PC-3 (cell line): Measurements from ENCODE around the gene AOAH. TPM values are rescaled to one million over a fixed set of nuclear protein-coding genes. Genes with fewer than 3 reads are reported as not detected.

Experiments used
- ATAC-seq: fragments of 200-7000 bp; cut with Tn5 transposase; 2 replicates; pipeline ENCODE4 v1.9.1; 2020; ENCODE audit warnings: mild to moderate bottlenecking, moderate library complexity
- BruUV-seq: library from RNA; stranded (reverse); fragments of 400-500 nt; replicated peaks from 2 replicates; lab custom pipeline; 2021; lab: Mats Ljungman, UMichigan
- CTCF ChIA-PET: fragments of 300-600 bp; sonication (Branson Sonifier 250); formaldehyde crosslinking; loops from one replicate; lab custom pipeline; 2022; ENCODE audit warnings: antibody characterized with exemption; lab: Charles Lee
- POLR2A ChIA-PET: fragments of 300-600 bp; sonication (Branson Sonifier 250); formaldehyde crosslinking; loops from one replicate; lab custom pipeline; 2022; ENCODE audit warnings: antibody characterized with exemption; ENCODE audit not compliant: unreplicated experiment; lab: Charles Lee
- DNase-seq: peaks from one replicate; pipeline ENCODE4 v3.0.0-alpha.2; 2015
- H2AFZ ChIP-seq: fragments of 300-600 bp; sonication (generic); 2 replicates; pipeline ENCODE4 v1.6.0; 2016; ENCODE audit warnings: antibody characterized with exemption, low read length
- H3F3A ChIP-seq: fragments of 300-600 bp; sonication (generic); one replicate; pipeline ENCODE4 v1.6.0; 2017; ENCODE audit warnings: antibody characterized with exemption, low read length, control low read depth, mild to moderate bottlenecking; ENCODE audit not compliant: unreplicated experiment
- H3K27ac ChIP-seq: fragments of 300-600 bp; sonication (generic); 2 replicates; pipeline ENCODE4 v1.5.1; 2016; ENCODE audit warnings: mild to moderate bottlenecking, low read length
- H3K27me3 ChIP-seq: fragments of 300-600 bp; sonication (generic); 2 replicates; pipeline ENCODE4 v1.6.1; 2016; ENCODE audit warnings: low read length, mixed read lengths
- H3K36me3 ChIP-seq: fragments of 300-600 bp; sonication (generic); 2 replicates; pipeline ENCODE4 v1.6.1; 2016; ENCODE audit warnings: low read depth, mixed run types, low read length, mixed read lengths
- H3K4me1 ChIP-seq: fragments of 300-600 bp; sonication (generic); 2 replicates; pipeline ENCODE4 v1.5.1; 2016; ENCODE audit warnings: low read length; ENCODE audit not compliant: insufficient read depth
- H3K4me2 ChIP-seq: fragments of 300-600 bp; sonication (generic); 2 replicates; pipeline ENCODE4 v1.6.0; 2016; ENCODE audit warnings: low read length
- H3K4me3 ChIP-seq: fragments of 300-600 bp; sonication (generic); 2 replicates; pipeline ENCODE4 v1.5.1; 2016; ENCODE audit warnings: mild to moderate bottlenecking, low read length, mixed read lengths
- H3K79me2 ChIP-seq: fragments of 300-600 bp; sonication (generic); 2 replicates; pipeline ENCODE4 v1.6.1; 2017; ENCODE audit warnings: low read length, mixed read lengths
- H3K9ac ChIP-seq: fragments of 300-600 bp; sonication (generic); 2 replicates; pipeline ENCODE4 v1.6.0; 2016; ENCODE audit warnings: mild to moderate bottlenecking, low read length
- H3K9me2 ChIP-seq: fragments of 300-600 bp; sonication (generic); replicated peaks from 2 replicates; pipeline ENCODE4 v1.6.1; 2016; ENCODE audit warnings: mixed run types, low read length, mixed read lengths
- H3K9me3 ChIP-seq: fragments of 300-600 bp; sonication (generic); 2 replicates; pipeline ENCODE4 v1.6.1; 2016; ENCODE audit warnings: low read length, mixed read lengths
- H4K20me1 ChIP-seq: fragments of 300-600 bp; sonication (generic); 2 replicates; pipeline ENCODE4 v1.6.1; 2016; ENCODE audit warnings: low read length, mixed read lengths
- CTCF ChIP-seq: fragments of 300-600 bp; sonication (generic); conservative IDR thresholded peaks from 2 replicates; pipeline ENCODE4 v1.5.1; 2017; ENCODE audit warnings: antibody characterized with exemption, low read depth, mild to moderate bottlenecking, low read length
- EZH2 ChIP-seq: fragments of 300-600 bp; sonication (generic); IDR thresholded peaks from one replicate; pipeline ENCODE4 v1.6.1; 2017; ENCODE audit warnings: antibody characterized with exemption, mild to moderate bottlenecking, low read length; ENCODE audit not compliant: unreplicated experiment
- EZH2phosphoT487 ChIP-seq: fragments of 300-600 bp; sonication (generic); IDR thresholded peaks from 2 replicates; pipeline ENCODE4 v1.6.1; 2018; ENCODE audit warnings: mild to moderate bottlenecking, antibody characterized with exemption, low read length, borderline replicate concordance
- intact Hi-C: fragments of 100-400 bp; cut with micrococcal nuclease; formaldehyde crosslinking; loops from 2 replicates; pipeline ENCODE4 v1.9.0; 2023
- total RNA-seq: library from RNA; depleted of rRNA; stranded (reverse); fragments of >200 nt; gene quantifications from 2 replicates; pipeline ENCODE4 v1.2.3, GENCODE V29; 2014

The AOAH gene
- total RNA-seq, 1 experiment from 2014 or later = not detected

- BruUV-seq = no TSS peak
- Histone ChIP-seq H3K9me2 (no peaks in the 10 kb centered on the region), H3K36me3 (no peaks in the 10 kb centered on the region), H3K27ac (no peak overlapping the region), H3K9me3 (no peaks in the 10 kb centered on the region), H3K4me3 (no peak overlapping the region), H2AFZ (no peak overlapping the region), H3K9ac (no peak overlapping the region), H3K79me2 (no peaks in the 10 kb centered on the region), H3K4me2 (no peak overlapping the region), H4K20me1 (no peaks in the 10 kb centered on the region), H3F3A (no peaks in the 10 kb centered on the region), H3K4me1 (no peaks in the 10 kb centered on the region), H3K27me3 (peaks cover 35% of the 10 kb centered on the region)
- CTCF ChIA-PET = no interaction called here
- POLR2A ChIA-PET = no interaction called here
- no peak for TF ChIP-seq EZH2
- TF ChIP-seq EZH2phosphoT487 = no peak
- no peak for TF ChIP-seq CTCF
- DNase-seq (no peak), ATAC-seq (no peak)
- intact Hi-C loops = no loop called here
These were observed 158.4 kb downstream of the AOAH start for GRCh38 chr7:36565792-36566356.

- DNase-seq = no peak
- intact Hi-C loops = no loop called here
- Histone ChIP-seq H3K9ac (no peak overlapping the region), H3K27ac (no peak overlapping the region), H2AFZ (no peak overlapping the region), H3K79me2 (no peaks in the 10 kb centered on the region), H3K9me2 (no peaks in the 10 kb centered on the region), H3K36me3 (no peaks in the 10 kb centered on the region), H3K27me3 (peaks cover 40% of the 10 kb centered on the region), H3K4me1 (no peaks in the 10 kb centered on the region), H3F3A (no peaks in the 10 kb centered on the region), H3K9me3 (no peaks in the 10 kb centered on the region), H3K4me2 (no peak overlapping the region), H4K20me1 (no peaks in the 10 kb centered on the region), H3K4me3 (no peak overlapping the region)
- no peak for ATAC-seq
- TF ChIP-seq EZH2phosphoT487 (no peak), CTCF (no peak), EZH2 (no peak)
- ChIA-PET CTCF (no interaction called here), POLR2A (no interaction called here)
- no TSS peak for BruUV-seq
These were observed 159.8 kb downstream of the AOAH start for GRCh38 chr7:36564489-36564888.

- no peak overlapping the region for H3K4me3 ChIP-seq
- no peak overlapping the region for H3K27ac ChIP-seq
- no peak overlapping the region for H3K9ac ChIP-seq
- H2AFZ ChIP-seq = no peak overlapping the region
- no peak for TF ChIP-seq EZH2
- TF ChIP-seq CTCF = no peak
- TF ChIP-seq EZH2phosphoT487 = no peak
- no peaks in the 10 kb centered on the region for H4K20me1 ChIP-seq
- BruUV-seq = no TSS peak
- H3K36me3 ChIP-seq = no peaks in the 10 kb centered on the region
- H3K9me3 ChIP-seq = no peaks in the 10 kb centered on the region
- no peak overlapping the region for H3K4me2 ChIP-seq
- intact Hi-C loops = no loop called here
- H3F3A ChIP-seq = no peaks in the 10 kb centered on the region
- H3K27me3 ChIP-seq = peaks cover 40% of the 10 kb centered on the region
- H3K4me1 ChIP-seq = no peaks in the 10 kb centered on the region
- ATAC-seq (no peak), DNase-seq (no peak)
- H3K79me2 ChIP-seq = no peaks in the 10 kb centered on the region
- ChIA-PET CTCF (interaction anchor here (0.7 kb wide), 1 partner anchor 676 kb away, joined by 6 read pairs; no protein-coding TSS in a partner anchor), POLR2A (no interaction called here)
- no peaks in the 10 kb centered on the region for H3K9me2 ChIP-seq
These were observed 160.5 kb downstream of the AOAH start for GRCh38 chr7:36563706-36564327.
